GM18502 (cell line): ENCODE measurements around the gene ZNF141.
"Not testable (repeated sequence)": the region's sequence is repeated elsewhere in the genome, so short reads cannot be mapped to it uniquely, and the experiment has no call there.

Experiments
- ATAC-seq: cut with Tn5 transposase; IDR thresholded peaks from one replicate; pipeline ENCODE4 v1.9.1; 2021; ENCODE audit warnings: mild to moderate bottlenecking; ENCODE audit not compliant: unreplicated experiment, poor library complexity

Gene ZNF141

GRCh38 chr4:384311-385010 lies 46.8 kb downstream of the ZNF141 start:
- ATAC-seq: no peak

GRCh38 chr4:385934-386707 lies 48.5 kb downstream of the ZNF141 start:
- ATAC-seq: no peak

GRCh38 chr4:386708-387105 lies 49.1 kb downstream of the ZNF141 start:
- ATAC-seq: no peak

- no peak for ATAC-seq
Observed at GRCh38 chr4:404006-404405, 66.4 kb downstream of the ZNF141 start.

- not testable (repeated sequence) for ATAC-seq
Observed at GRCh38 chr4:408321-408720, 70.7 kb downstream of the ZNF141 start.

- no peak for ATAC-seq
Observed at GRCh38 chr4:422587-422986, 85.0 kb downstream of the ZNF141 start.
